ENCODE data around the gene SH3D19. TPM values are rescaled to one million over a fixed set of nuclear protein-coding genes. Genes with fewer than 3 reads are reported as not detected.

The SH3D19 gene
- total RNA-seq, 1 donor from 2014 or later: 4.9 TPM

DNA sequence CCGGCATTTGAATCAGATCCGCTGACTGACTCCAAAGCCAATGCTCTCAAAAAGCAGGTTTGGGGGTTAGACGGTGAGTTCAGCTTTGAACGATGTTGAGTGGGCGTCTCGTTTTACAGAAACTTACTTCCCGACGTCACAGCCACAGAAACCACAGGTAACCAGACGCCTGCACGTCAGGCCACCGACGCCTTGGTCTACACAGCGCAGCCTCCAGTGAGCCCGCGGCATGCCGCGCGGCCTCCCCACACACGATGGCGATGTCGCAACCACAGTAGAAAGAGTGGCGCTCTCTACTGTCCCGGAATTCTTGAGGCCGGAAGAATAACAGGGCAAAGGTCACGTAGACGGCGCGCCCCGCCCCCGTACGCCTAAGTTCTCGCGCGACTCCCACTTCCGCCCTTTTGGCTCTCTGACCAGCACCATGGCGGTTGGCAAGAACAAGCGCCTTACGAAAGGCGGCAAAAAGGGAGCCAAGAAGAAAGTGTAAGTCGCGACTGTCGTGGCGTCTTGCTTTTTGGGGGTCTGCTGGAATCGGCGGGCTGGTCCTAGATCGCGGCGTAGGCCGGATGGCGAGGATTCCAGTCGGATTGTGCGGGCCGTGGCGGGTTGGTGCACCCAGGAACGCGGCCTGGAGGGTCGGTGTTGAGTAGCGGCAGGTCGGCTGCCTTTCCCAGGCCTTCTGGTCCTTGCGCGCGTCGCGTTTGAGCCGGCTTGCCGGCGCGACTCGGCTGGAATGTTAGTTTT lies 226.0 kb downstream of the SH3D19 start, which contains the start of gene RPS3A:
TSS of gene RPS3A (plus strand) at position 400 of the 747 bp plus-strand sequence. CDS start at position 425, 25 bp downstream.
- Mint-ChIP-seq H3K27ac (ENCODE audit: unreplicated experiment) (peak within 1 kb of the TSS; percentile 99), H3K4me3 (ENCODE audit: unreplicated experiment) (peak within 1 kb of the TSS; percentile 95), H3K9me3 (ENCODE audit: unreplicated experiment) (peaks cover 7% of the 10 kb centered on the region), H3K36me3 (ENCODE audit: unreplicated experiment) (no peaks in the 10 kb centered on the region), H3K4me1 (ENCODE audit: low read depth, unreplicated experiment) (peaks cover 7% of the 10 kb centered on the region), H3K27me3 (ENCODE audit: unreplicated experiment) (peaks cover 7% of the 10 kb centered on the region)
- DNase-seq: peak; percentile 93
- TF ChIP-seq, protein P1, sequence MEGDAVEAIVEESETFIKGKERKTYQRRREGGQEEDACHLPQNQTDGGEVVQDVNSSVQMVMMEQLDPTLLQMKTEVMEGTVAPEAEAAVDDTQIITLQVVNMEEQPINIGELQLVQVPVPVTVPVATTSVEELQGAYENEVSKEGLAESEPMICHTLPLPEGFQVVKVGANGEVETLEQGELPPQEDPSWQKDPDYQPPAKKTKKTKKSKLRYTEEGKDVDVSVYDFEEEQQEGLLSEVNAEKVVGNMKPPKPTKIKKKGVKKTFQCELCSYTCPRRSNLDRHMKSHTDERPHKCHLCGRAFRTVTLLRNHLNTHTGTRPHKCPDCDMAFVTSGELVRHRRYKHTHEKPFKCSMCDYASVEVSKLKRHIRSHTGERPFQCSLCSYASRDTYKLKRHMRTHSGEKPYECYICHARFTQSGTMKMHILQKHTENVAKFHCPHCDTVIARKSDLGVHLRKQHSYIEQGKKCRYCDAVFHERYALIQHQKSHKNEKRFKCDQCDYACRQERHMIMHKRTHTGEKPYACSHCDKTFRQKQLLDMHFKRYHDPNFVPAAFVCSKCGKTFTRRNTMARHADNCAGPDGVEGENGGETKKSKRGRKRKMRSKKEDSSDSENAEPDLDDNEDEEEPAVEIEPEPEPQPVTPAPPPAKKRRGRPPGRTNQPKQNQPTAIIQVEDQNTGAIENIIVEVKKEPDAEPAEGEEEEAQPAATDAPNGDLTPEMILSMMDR (IDR thresholded peaks at IDR 0.05; ENCODE audit: partially characterized antibody, unreplicated experiment): peak; percentile 37

DNA sequence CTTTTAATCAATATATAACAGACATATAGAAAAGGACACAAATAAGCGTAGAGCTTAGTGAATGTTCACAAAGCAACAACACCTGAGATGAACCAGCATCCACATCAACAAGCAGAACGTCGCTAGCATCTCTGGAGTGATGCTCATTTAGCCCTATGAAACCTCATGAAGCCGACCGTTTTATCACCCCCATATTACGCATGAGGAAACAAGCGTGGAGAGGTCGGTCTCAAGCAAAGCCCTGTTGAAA lies 226.5 kb downstream of the SH3D19 start:
- Mint-ChIP-seq H3K9me3 (ENCODE audit: unreplicated experiment) (peaks cover 7% of the 10 kb centered on the region), H3K27me3 (ENCODE audit: unreplicated experiment) (peaks cover 7% of the 10 kb centered on the region), H3K4me1 (ENCODE audit: low read depth, unreplicated experiment) (peaks cover 7% of the 10 kb centered on the region), H3K4me3 (ENCODE audit: unreplicated experiment) (peak overlapping the region; percentile 95), H3K27ac (ENCODE audit: unreplicated experiment) (peak overlapping the region; percentile 99), H3K36me3 (ENCODE audit: unreplicated experiment) (no peaks in the 10 kb centered on the region)
- no peak for DNase-seq
- TF ChIP-seq, protein P1 (IDR thresholded peaks at IDR 0.05; ENCODE audit: partially characterized antibody, unreplicated experiment): no peak

DNA sequence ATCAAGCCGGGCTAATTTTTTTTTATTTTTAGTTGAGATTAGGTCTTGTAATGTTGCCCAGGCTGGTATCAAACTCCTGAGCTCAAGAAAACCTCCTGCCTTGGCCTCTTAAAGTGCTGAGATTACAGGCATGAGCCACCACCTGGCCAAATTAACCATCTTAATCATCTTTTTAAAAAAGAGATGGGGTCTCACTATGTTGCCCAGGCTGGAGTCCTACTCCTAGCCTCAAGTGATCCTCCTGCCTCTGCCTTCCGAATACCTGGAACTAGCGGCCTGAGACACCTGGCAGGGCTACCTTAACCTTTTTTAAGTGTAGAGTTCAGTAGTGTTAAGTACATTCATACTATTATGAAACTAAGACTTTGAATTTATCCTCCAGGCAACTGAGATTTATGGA lies 227.6 kb downstream of the SH3D19 start:
- Mint-ChIP-seq H3K36me3 (ENCODE audit: unreplicated experiment) (no peaks in the 10 kb centered on the region), H3K27me3 (ENCODE audit: unreplicated experiment) (peaks cover 7% of the 10 kb centered on the region), H3K4me3 (ENCODE audit: unreplicated experiment) (no peak overlapping the region), H3K9me3 (ENCODE audit: unreplicated experiment) (peaks cover 7% of the 10 kb centered on the region), H3K4me1 (ENCODE audit: low read depth, unreplicated experiment) (peaks cover 7% of the 10 kb centered on the region), H3K27ac (ENCODE audit: unreplicated experiment) (no peak overlapping the region)
- TF ChIP-seq, protein P1 (IDR thresholded peaks at IDR 0.05; ENCODE audit: partially characterized antibody, unreplicated experiment): no peak
- no peak for DNase-seq

DNA sequence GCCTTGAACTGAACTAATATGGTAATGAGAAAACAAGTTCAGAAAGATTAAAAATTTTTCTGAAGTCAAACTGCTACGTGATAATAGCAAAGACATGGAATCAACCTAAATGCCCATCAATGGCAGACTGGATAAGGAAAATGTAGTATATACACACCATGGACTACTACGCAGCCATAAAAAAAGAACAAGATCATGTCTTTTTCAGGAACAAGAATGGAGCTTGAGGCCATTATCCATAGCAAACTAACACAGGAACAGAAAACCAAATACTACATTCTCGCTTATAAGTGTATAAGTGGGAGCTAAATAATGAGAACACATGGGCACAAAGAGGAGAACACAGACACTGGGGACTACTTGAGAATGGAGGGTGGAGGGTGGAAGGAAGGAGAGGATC lies 230.3 kb downstream of the SH3D19 start:
- TF ChIP-seq, protein P1 (IDR thresholded peaks at IDR 0.05; ENCODE audit: partially characterized antibody, unreplicated experiment): no peak
- Mint-ChIP-seq H3K4me1 (ENCODE audit: low read depth, unreplicated experiment) (no peaks in the 10 kb centered on the region), H3K36me3 (ENCODE audit: unreplicated experiment) (no peaks in the 10 kb centered on the region), H3K4me3 (ENCODE audit: unreplicated experiment) (no peak overlapping the region), H3K27ac (ENCODE audit: unreplicated experiment) (no peak overlapping the region), H3K27me3 (ENCODE audit: unreplicated experiment) (peaks cover 8% of the 10 kb centered on the region), H3K9me3 (ENCODE audit: unreplicated experiment) (peaks cover 7% of the 10 kb centered on the region)
- DNase-seq: no peak

DNA sequence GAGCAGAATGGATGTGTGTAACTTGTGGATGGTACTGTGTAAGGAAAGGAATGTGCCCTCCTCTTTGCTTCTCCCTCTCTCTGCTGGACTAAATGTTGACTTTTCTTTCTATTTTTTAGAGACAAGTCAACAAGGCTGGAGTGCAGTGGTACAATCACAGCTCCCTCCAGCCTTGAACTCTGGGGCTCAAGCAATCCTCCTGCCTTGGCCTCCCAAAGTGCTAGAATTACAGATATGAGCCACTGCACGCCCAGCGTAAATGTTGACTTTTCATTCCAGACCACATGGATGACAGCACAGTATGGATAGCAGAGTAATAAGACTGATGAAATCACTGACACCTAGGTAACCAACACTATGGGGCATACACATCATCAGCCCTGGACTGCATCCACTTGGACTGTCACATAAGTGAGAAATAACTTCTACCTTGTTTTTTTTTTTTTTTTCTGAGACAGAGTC lies 231.1 kb downstream of the SH3D19 start:
- H3K27me3 Mint-ChIP-seq (ENCODE audit: unreplicated experiment): peaks cover 3% of the 10 kb centered on the region
- H3K4me3 Mint-ChIP-seq (ENCODE audit: unreplicated experiment): no peak overlapping the region
- DNase-seq: no peak
- H3K4me1 Mint-ChIP-seq (ENCODE audit: low read depth, unreplicated experiment): no peaks in the 10 kb centered on the region
- TF ChIP-seq, protein P1 (IDR thresholded peaks at IDR 0.05; ENCODE audit: partially characterized antibody, unreplicated experiment): no peak
- H3K36me3 Mint-ChIP-seq (ENCODE audit: unreplicated experiment): no peaks in the 10 kb centered on the region
- H3K9me3 Mint-ChIP-seq (ENCODE audit: unreplicated experiment): peaks cover 3% of the 10 kb centered on the region
- H3K27ac Mint-ChIP-seq (ENCODE audit: unreplicated experiment): no peak overlapping the region

Measured in glutamatergic neuron (in vitro differentiated cells).